Vagina (tissue), 2 donors: ENCODE data around the gene MAP4K4.

Experiments
- POLR2A ChIP-seq, 2 donors: fragments of 450-650 bp; IDR thresholded peaks; one replicate each; pipeline ENCODE4 v1.6.1; 2017; ENCODE audit warnings: antibody characterized with exemption in 2 of 2, mild to moderate bottlenecking in 2 of 2, moderate library complexity in 2 of 2
- TF ChIP-seq, protein P1 (sequence below), 3 experiments: fragments of 450-650 bp in 2 of 3; fragments of 200-600 bp in 1 of 3; sonication (generic) in 1 of 3; IDR thresholded peaks; one replicate each; pipeline ENCODE4 v1.5.1; 2017 to 2019; ENCODE audit warnings: antibody characterized with exemption in 3 of 3, mild to moderate bottlenecking in 2 of 3, moderate library complexity in 2 of 3

DNA sequence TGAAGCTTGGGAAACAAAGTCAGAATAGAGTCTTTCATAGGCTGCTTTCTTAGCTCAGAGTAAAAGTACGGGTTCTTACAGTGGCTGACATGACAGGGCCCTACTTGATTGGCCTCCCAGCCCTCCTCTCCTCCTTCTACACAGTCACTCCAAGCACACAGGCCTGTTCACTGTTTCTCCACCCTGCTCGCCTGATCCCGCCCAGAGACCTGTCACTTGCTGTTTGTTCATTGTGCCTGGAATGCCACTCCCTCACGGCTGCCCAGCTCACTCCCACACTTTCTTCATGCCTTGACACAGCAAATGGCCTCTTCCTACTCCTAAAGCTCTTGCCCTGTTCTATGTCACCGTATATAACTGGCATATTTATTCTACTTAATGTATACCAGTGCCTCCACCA lies 104.8 kb downstream of the MAP4K4 start:
- TF ChIP-seq, protein P1, sequence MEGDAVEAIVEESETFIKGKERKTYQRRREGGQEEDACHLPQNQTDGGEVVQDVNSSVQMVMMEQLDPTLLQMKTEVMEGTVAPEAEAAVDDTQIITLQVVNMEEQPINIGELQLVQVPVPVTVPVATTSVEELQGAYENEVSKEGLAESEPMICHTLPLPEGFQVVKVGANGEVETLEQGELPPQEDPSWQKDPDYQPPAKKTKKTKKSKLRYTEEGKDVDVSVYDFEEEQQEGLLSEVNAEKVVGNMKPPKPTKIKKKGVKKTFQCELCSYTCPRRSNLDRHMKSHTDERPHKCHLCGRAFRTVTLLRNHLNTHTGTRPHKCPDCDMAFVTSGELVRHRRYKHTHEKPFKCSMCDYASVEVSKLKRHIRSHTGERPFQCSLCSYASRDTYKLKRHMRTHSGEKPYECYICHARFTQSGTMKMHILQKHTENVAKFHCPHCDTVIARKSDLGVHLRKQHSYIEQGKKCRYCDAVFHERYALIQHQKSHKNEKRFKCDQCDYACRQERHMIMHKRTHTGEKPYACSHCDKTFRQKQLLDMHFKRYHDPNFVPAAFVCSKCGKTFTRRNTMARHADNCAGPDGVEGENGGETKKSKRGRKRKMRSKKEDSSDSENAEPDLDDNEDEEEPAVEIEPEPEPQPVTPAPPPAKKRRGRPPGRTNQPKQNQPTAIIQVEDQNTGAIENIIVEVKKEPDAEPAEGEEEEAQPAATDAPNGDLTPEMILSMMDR (IDR thresholded peaks at IDR 0.05) = no peak
- no peak for TF ChIP-seq POLR2A (IDR thresholded peaks at IDR 0.05)
